Measurements from ENCODE around the gene NT5C3A.
"Not testable (repeated sequence)": the region's sequence is repeated elsewhere in the genome, so short reads cannot be mapped to it uniquely, and the experiment has no call there.

The NT5C3A gene
- total RNA-seq = 54.0 to 57.6 reads per million in 2 donors

GRCh38 chr7:33062023-33062781, at the start of gene NT5C3A:
Gene NT5C3A (minus strand): TSS chr7:33062776. CDS start chr7:33062705, 71 bp downstream.
- no peak for DNase-seq

DNA sequence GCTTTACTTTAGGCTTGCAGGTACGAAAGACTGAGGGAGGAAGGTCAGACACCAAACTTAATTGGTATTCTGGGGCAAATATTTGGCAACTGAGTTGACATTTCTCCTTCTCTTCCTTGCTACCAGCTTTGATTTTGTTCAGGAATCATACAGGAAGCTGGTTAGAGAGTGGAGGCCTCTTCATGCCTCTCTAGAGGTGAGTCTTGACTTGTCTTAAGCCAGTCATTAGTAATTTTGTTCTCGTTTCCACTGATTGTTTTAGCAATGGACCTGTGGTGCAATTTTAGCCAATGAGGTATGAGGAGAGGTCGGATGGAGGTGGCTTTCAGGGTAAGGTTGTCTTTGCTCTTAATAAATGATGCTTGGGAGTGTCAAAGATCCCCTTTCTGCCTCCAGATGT, 49.0 kb upstream of the NT5C3A start:
- no peak for DNase-seq

GRCh38 chr7:33109758-33110238, 47.2 kb upstream of the NT5C3A start:
- DNase-seq = no peak

DNA sequence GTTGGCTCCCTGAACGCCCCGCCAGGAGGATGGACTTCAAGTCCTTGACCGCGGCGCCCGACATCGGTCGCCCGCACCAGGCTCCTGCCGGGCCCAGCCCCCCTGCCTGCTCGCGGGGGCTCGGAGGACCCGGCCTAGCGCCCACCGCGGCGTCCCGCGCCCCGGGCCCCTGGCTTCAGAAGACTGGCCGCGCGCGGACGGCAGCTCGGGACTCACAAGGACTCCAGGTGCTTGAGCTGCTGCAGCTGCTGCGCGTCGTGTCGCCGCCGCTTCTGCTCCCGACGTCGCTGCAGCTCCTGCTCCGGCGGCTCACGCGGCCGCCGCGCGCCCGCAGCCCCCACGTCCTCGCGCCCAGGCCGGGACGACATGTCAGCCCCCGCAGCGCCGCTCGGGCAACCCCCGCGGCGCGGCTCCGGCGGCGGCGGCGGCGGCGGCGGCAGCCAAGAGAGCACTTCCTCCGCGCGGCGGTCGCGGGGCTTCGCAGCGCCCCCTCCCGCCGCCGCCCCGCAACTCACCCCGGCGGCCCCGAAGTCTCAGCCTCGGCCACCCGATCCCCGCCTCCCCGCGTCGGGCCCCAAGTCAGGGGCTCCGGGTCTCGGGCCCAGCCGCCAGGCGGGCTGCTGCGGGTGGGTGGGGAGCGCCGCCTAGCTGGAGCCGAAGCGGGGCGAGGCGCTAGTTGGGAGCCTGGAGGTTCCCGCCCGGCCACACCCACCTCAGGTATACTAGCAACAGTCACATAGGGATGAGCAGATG, 46.6 kb upstream of the NT5C3A start, which contains the start of gene RP9:
TSS of gene RP9 (minus strand) at position 400 of the 753 bp plus-strand sequence. CDS start at position 368, 32 bp downstream.
- peak; percentile 68 for DNase-seq

- no peak for DNase-seq
These were observed 46.0 kb upstream of the NT5C3A start for GRCh38 chr7:33108554-33109004.

GRCh38 chr7:33107136-33108066, 44.8 kb upstream of the NT5C3A start:
- DNase-seq = no peak

DNA sequence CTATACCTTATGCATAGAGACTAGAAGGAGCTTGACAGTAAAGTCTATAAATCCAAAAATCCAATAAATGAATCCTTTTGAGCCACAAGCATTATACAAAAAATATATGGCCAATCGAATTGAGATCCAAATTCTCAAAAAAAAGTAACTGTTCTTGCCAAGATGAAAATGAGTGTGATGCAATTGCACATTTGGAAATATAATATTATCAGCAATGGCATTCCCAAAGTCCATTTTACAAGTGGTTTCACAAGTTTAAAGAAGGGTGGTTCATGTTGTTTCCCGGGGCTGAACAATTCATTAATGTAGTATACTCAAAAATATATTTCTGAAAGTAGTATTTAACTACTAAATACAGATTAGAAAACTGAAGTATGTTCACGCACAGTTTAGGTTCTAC, 39.3 kb upstream of the NT5C3A start:
- no peak for DNase-seq

- no peak for DNase-seq
These were observed 38.2 kb upstream of the NT5C3A start for GRCh38 chr7:33100770-33101169.

DNA sequence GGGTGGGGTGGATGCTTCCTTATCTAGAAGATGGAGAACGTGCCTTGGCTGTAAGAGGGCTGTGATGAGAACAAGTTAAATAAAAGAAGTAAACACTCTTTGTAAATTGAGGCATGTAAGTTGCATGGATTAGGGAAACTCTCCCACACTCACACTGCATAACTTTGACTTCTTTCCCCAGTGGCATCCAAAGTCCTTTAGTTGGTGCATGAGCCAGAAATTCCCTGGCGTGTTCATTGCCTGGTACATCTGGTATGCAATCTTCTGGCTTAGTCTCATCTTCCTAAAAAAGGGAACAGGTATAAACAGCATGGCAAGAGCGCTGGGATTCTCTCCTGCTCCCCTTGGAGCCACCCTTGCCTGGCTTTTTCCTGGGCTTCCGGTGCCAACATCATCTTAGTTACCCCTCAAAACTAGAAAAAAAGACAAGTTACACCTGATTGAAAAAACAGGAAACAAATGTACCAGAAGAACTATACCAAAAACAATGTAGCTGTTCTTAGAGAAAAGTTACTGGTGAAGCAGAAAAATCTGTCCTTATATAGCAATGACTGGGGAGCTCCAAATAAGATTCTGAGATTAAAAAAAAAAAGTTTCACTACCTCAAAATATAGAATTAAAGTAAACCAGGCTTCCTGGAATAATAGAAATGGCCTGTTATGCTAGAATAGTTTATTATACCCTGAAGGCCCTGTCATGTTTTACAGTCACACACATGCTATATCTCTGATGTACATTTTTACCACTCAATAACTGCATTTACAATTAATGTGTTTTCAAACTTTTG, 36.8 kb upstream of the NT5C3A start:
- DNase-seq = no peak

- not testable (repeated sequence) for DNase-seq
These were observed 32.2 kb upstream of the NT5C3A start for GRCh38 chr7:33094745-33095275.

GRCh38 chr7:33093266-33093665, 30.7 kb upstream of the NT5C3A start:
- DNase-seq = no peak

DNA sequence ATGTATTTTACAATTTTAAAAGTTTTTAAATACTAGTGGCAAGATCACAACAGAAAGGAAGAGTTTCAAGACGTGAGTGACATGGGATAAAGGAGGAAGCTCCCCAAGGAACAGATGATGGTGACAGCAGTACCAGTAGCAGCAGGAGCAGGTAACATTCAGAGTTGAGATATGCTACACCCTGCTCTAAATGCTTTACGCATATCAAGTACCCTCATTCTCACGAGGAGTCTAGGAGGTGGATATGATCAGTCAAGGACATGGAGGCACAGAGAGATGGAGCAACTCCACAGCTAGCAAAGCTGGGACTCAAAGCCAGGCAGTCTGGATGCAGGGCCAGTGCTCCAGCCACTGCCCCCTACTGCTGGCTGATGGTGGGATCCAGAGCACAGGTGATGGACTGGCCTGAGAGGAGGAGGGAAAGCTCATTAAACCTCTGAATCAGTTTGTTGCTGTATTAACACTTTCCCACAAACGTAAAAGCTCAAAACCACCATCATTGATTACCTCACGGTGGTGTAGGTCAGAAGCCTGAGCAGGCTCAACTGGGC, 29.1 kb upstream of the NT5C3A start:
- no peak for DNase-seq

- no peak for DNase-seq
These were observed 28.5 kb upstream of the NT5C3A start for GRCh38 chr7:33091111-33091531.

GRCh38 chr7:33089142-33089541, 26.6 kb upstream of the NT5C3A start:
- DNase-seq = no peak

- DNase-seq = no peak
These were observed 25.3 kb upstream of the NT5C3A start for GRCh38 chr7:33087858-33088257.

- no peak for DNase-seq
These were observed 24.8 kb upstream of the NT5C3A start for GRCh38 chr7:33087356-33087755.

GRCh38 chr7:33079763-33080690, 17.5 kb upstream of the NT5C3A start:
- DNase-seq = no peak

GRCh38 chr7:33079096-33079495, 16.5 kb upstream of the NT5C3A start:
- DNase-seq = no peak

DNA sequence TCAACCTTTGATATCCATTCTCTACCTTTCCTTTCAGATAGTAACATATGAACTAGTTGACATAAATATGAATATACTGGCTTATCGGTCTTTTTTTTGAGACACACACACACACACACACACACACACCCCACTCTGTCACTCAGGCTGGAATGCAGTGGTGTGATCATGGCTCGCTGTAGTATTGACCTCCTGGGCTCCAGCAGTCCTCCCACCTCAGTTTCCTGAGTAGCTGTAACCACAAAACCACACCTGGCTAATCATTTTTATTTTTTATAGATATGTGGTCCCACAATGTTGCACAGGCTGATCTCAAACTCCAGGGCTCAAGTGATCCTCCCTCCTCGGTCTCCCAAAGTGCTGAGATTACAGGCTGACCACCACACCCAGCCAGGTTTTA, 14.2 kb upstream of the NT5C3A start:
- no peak for DNase-seq

All from activated gamma-delta T cell (primary cell).